ENCODE results near the gene LPP. TPM values are rescaled to one million over a fixed set of nuclear protein-coding genes. Genes with fewer than 3 reads are reported as not detected.

Gene LPP
- total and polyA plus RNA-seq, 2 donors from 2014 or later: 6.7 to 233 TPM

- no peak for DNase-seq
- H3K27me3 ChIP-seq (ENCODE audit: control insufficient read depth, insufficient read depth, low read length): no peaks in the 10 kb centered on the region
- no peaks in the 10 kb centered on the region for H3K36me3 ChIP-seq (ENCODE audit: control insufficient read depth in 2 of 3, insufficient read depth in 3 of 3, low read length in 3 of 3)
- no peak for TF ChIP-seq CTCF (IDR thresholded peaks at IDR 0.05; ENCODE audit: borderline replicate concordance, extremely low read depth, insufficient read depth)
- FAIRE-seq: no peak
- H3K9ac ChIP-seq (ENCODE audit: low read length in 3 of 3): no peak overlapping the region
- H3K4me3 ChIP-seq (ENCODE audit: low read length in 3 of 3): no peak overlapping the region
- no peaks in the 10 kb centered on the region for H3K4me1 ChIP-seq (ENCODE audit: control insufficient read depth in 2 of 3, insufficient read depth in 2 of 3, low read depth in 1 of 3, low read length in 3 of 3)
- H3K9me3 ChIP-seq (ENCODE audit: control insufficient read depth in 2 of 3, insufficient read depth in 1 of 3, low read length in 3 of 3): no peaks in the 10 kb centered on the region
- no peak overlapping the region for H3K27ac ChIP-seq (ENCODE audit: low read depth in 2 of 2, low read length in 2 of 2)
- intact Hi-C loops (cut with DNase I): no loop called here
Measured at GRCh38 chr3:188905547-188905946, 751.6 kb downstream of the LPP start.

GRCh38 chr3:188906236-188906635, 752.3 kb downstream of the LPP start:
- no peak for FAIRE-seq

GRCh38 chr3:188908002-188908850, 754.3 kb downstream of the LPP start:
- Histone ChIP-seq H3K36me3 (ENCODE audit: control insufficient read depth in 2 of 3, insufficient read depth in 3 of 3, low read length in 3 of 3) (no peaks in the 10 kb centered on the region), H3K4me3 (ENCODE audit: low read length in 3 of 3) (no peak overlapping the region), H3K9ac (ENCODE audit: low read length in 3 of 3) (no peak overlapping the region), H3K4me1 (ENCODE audit: control insufficient read depth in 2 of 3, insufficient read depth in 2 of 3, low read depth in 1 of 3, low read length in 3 of 3) (no peaks in the 10 kb centered on the region), H3K27ac (ENCODE audit: low read depth in 2 of 2, low read length in 2 of 2) (no peak overlapping the region), H3K9me3 (ENCODE audit: control insufficient read depth in 2 of 3, insufficient read depth in 1 of 3, low read length in 3 of 3) (no peaks in the 10 kb centered on the region), H3K27me3 (ENCODE audit: control insufficient read depth, insufficient read depth, low read length) (no peaks in the 10 kb centered on the region)
- DNase-seq (no peak), FAIRE-seq (no peak)
- no peak for TF ChIP-seq CTCF (IDR thresholded peaks at IDR 0.05; ENCODE audit: borderline replicate concordance, extremely low read depth, insufficient read depth)
- intact Hi-C loops (cut with DNase I): no loop called here

More at GRCh38 chr3:188906236-188906635, 752.3 kb downstream of the LPP start:
- Histone ChIP-seq H3K4me3 (ENCODE audit: low read length in 3 of 3) (no peak overlapping the region), H3K4me1 (ENCODE audit: control insufficient read depth in 2 of 3, insufficient read depth in 2 of 3, low read depth in 1 of 3, low read length in 3 of 3) (no peaks in the 10 kb centered on the region), H3K27me3 (ENCODE audit: control insufficient read depth, insufficient read depth, low read length) (no peaks in the 10 kb centered on the region), H3K9ac (ENCODE audit: low read length in 3 of 3) (no peak overlapping the region), H3K9me3 (ENCODE audit: control insufficient read depth in 2 of 3, insufficient read depth in 1 of 3, low read length in 3 of 3) (no peaks in the 10 kb centered on the region), H3K36me3 (ENCODE audit: control insufficient read depth in 2 of 3, insufficient read depth in 3 of 3, low read length in 3 of 3) (no peaks in the 10 kb centered on the region), H3K27ac (ENCODE audit: low read depth in 2 of 2, low read length in 2 of 2) (no peak overlapping the region)
- intact Hi-C loops (cut with DNase I): no loop called here
- no peak for TF ChIP-seq CTCF (IDR thresholded peaks at IDR 0.05; ENCODE audit: borderline replicate concordance, extremely low read depth, insufficient read depth)
- DNase-seq: no peak

Measured in kidney (tissue), 14 donors.